Activated B cell treated with CpG ODN at 0.5 μM for 24 hours (primary cell): ENCODE data around the gene LAMTOR5. TPM values are rescaled to one million over a fixed set of nuclear protein-coding genes. Genes with fewer than 3 reads are reported as not detected.

Source experiments
- ATAC-seq: fragments of 200-7000 bp; cut with Tn5 transposase; one replicate; pipeline ENCODE4 v1.10.0; 2021; ENCODE audit warnings: low read depth, mild to moderate bottlenecking, moderate library complexity
- CTCF ChIA-PET: fragments of 350-600 bp; sonication (Branson Sonifier 250); formaldehyde crosslinking; loops from one replicate; lab custom pipeline; 2021; ENCODE audit warnings: antibody characterized with exemption; lab: Charles Lee
- POLR2A ChIA-PET: fragments of 350-600 bp; sonication (Branson Sonifier 250); formaldehyde crosslinking; loops from one replicate; lab custom pipeline; 2021; ENCODE audit warnings: antibody characterized with exemption; lab: Charles Lee
- DNase-seq: peaks from one replicate; pipeline ENCODE4 v3.0.0; 2022
- H3K27ac Mint-ChIP-seq: one replicate; pipeline ENCODE4 v1.8.0; 2020; ENCODE audit warnings: mixed read lengths
- H3K27me3 Mint-ChIP-seq: one replicate; pipeline ENCODE4 v1.8.0; 2021; ENCODE audit warnings: mixed read lengths
- H3K36me3 Mint-ChIP-seq: one replicate; pipeline ENCODE4 v1.8.0; 2021; ENCODE audit warnings: low read depth, mixed read lengths
- H3K4me1 Mint-ChIP-seq: one replicate; pipeline ENCODE4 v1.8.0; 2021; ENCODE audit warnings: mixed read lengths
- H3K4me3 Mint-ChIP-seq: one replicate; pipeline ENCODE4 v1.8.0; 2020; ENCODE audit warnings: mild to moderate bottlenecking, mixed read lengths
- H3K9me3 Mint-ChIP-seq: one replicate; pipeline ENCODE4 v1.8.0; 2020; ENCODE audit warnings: mixed read lengths
- intact Hi-C: fragments of 100-400 bp; cut with micrococcal nuclease; formaldehyde crosslinking; loops from one replicate; pipeline ENCODE4 v1.15.1; 2024
- total RNA-seq: library from RNA; stranded (reverse); gene quantifications from 2 replicates; pipeline ENCODE4 v1.2.3, GENCODE V29; 2022
- TF ChIP-seq, protein P1 (sequence below): fragments of 200-600 bp; IDR thresholded peaks from one replicate; pipeline ENCODE4 v1.8.0; 2022; ENCODE audit warnings: antibody characterized with exemption, mild to moderate bottlenecking

The LAMTOR5 gene
- total RNA-seq, 1 donor from 2014 or later, result 160 TPM

DNA sequence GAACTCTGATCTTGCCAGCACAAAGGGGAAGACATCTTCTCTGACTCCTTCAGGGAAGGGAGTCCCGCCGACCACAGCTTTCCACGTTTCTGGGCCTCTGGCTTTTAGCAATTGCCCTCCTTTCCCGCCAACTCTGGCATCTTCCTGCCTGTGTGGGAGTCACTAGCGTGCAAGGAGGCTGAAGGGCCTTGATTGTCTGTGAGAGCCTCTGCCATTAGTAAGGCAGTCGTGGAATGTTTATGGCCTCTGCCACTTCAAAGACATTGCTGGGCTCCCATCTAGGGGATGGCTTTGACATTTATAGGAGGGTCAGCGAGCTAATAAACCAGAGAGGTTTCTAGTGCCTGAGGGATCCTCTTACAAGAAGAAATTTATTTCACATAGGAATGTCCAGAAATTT lies 29.1 kb upstream of the LAMTOR5 start:
- intact Hi-C loops, result no loop called here
- no peak overlapping the region for H3K4me3 Mint-ChIP-seq
- ATAC-seq, result no peak
- ChIA-PET CTCF (interaction anchor here (1.8 kb wide), 1 partner anchor 59 kb away, joined by 4 read pairs; no protein-coding TSS in a partner anchor), POLR2A (no interaction called here)
- H3K27me3 Mint-ChIP-seq, result peaks cover 30% of the 10 kb centered on the region
- H3K4me1 Mint-ChIP-seq, result no peaks in the 10 kb centered on the region
- H3K36me3 Mint-ChIP-seq, result no peaks in the 10 kb centered on the region
- TF ChIP-seq, protein P1, sequence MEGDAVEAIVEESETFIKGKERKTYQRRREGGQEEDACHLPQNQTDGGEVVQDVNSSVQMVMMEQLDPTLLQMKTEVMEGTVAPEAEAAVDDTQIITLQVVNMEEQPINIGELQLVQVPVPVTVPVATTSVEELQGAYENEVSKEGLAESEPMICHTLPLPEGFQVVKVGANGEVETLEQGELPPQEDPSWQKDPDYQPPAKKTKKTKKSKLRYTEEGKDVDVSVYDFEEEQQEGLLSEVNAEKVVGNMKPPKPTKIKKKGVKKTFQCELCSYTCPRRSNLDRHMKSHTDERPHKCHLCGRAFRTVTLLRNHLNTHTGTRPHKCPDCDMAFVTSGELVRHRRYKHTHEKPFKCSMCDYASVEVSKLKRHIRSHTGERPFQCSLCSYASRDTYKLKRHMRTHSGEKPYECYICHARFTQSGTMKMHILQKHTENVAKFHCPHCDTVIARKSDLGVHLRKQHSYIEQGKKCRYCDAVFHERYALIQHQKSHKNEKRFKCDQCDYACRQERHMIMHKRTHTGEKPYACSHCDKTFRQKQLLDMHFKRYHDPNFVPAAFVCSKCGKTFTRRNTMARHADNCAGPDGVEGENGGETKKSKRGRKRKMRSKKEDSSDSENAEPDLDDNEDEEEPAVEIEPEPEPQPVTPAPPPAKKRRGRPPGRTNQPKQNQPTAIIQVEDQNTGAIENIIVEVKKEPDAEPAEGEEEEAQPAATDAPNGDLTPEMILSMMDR, result no peak
- no peak for DNase-seq
- H3K27ac Mint-ChIP-seq, result no peak overlapping the region
- H3K9me3 Mint-ChIP-seq, result no peaks in the 10 kb centered on the region

DNA sequence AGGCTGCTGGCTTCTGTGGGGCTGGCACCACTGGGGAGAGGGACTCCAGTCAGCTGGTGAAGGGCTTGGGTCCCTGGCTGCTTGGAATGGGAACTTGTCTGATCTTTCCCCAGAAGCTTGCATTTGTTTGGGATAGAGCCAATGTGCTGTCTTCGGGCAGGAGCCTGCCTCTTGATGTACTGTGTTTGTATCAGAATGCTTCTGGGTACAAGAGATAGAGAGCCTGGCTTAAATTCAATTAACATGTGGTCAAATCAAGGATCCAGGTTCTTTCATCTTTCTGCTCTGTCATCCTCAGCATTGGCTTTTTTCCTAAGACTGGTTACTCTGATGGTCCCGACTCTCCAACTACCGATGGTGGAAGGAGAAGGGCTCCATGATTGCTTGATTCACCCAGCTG lies 27.5 kb upstream of the LAMTOR5 start:
- Mint-ChIP-seq H3K4me1 (no peaks in the 10 kb centered on the region), H3K36me3 (no peaks in the 10 kb centered on the region), H3K9me3 (no peaks in the 10 kb centered on the region), H3K27ac (no peak overlapping the region), H3K27me3 (peaks cover 29% of the 10 kb centered on the region), H3K4me3 (no peak overlapping the region)
- POLR2A ChIA-PET, result interaction anchor here (0.5 kb wide), 1 partner anchor 670 kb away, joined by 3 read pairs; no protein-coding TSS in a partner anchor
- TF ChIP-seq, protein P1, result no peak
- intact Hi-C loops, result no loop called here
- ATAC-seq (no peak), DNase-seq (no peak)
- CTCF ChIA-PET, result interaction anchor here (0.7 kb wide), 1 partner anchor 64 kb away, joined by 3 read pairs; no protein-coding TSS in a partner anchor

DNA sequence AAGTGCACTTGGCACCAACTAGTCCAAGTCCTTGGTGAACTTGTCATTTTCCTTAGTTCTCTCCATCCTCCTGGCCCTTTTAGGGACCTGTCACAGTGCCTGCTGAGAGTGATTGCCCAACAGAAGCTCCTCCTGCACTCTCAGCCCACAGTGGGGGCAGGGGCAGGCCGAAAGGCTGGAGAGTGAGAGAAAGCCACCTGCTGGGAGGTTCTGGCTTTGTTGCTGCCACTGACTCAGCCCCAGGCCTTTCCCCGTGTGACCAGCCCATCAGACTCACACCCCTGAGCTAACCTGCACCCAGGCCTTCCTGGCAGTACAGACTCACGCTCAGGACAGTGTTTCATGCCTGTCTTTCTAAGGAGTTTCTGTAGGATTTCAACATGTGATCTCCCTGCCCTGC lies 26.3 kb upstream of the LAMTOR5 start:
- Mint-ChIP-seq H3K9me3 (no peaks in the 10 kb centered on the region), H3K27ac (no peak overlapping the region), H3K27me3 (peaks cover 20% of the 10 kb centered on the region), H3K4me1 (no peaks in the 10 kb centered on the region), H3K4me3 (no peak overlapping the region), H3K36me3 (no peaks in the 10 kb centered on the region)
- ChIA-PET CTCF (interaction anchor here (0.6 kb wide), 1 partner anchor 332 kb away, joined by 4 read pairs; no protein-coding TSS in a partner anchor), POLR2A (interaction anchor here (1.4 kb wide), 1 partner anchor 49 kb away, joined by 3 read pairs; no protein-coding TSS in a partner anchor)
- TF ChIP-seq, protein P1, result no peak
- intact Hi-C loops, result no loop called here
- ATAC-seq (no peak), DNase-seq (no peak)

DNA sequence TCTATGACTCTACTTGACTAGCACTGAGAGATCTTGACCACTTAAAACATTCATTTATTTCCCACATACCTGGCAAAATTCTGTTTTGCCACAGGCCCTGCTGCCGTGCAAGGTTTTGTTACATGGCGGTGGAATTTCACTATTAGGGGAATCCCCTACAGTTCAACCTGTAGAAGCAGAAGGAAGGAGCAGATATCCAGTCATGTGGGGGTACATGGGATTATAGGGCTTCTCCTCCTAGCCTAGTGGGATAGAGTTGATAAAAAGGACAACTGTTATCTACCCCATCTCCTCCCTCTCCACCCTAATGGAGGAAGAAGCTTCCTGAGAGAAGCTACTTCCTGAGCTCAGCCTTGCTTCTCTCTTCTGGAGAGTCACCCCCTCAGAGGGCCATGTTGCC lies 25.7 kb upstream of the LAMTOR5 start:
- TF ChIP-seq, protein P1, result no peak
- intact Hi-C loops, result no loop called here
- Mint-ChIP-seq H3K27me3 (peaks cover 19% of the 10 kb centered on the region), H3K4me1 (no peaks in the 10 kb centered on the region), H3K36me3 (no peaks in the 10 kb centered on the region), H3K27ac (no peak overlapping the region), H3K9me3 (no peaks in the 10 kb centered on the region), H3K4me3 (no peak overlapping the region)
- ChIA-PET POLR2A (interaction anchor here (1.4 kb wide), 1 partner anchor 48 kb away, joined by 3 read pairs; no protein-coding TSS in a partner anchor), CTCF (interaction anchor here (0.6 kb wide), 1 partner anchor 333 kb away, joined by 4 read pairs; no protein-coding TSS in a partner anchor)
- DNase-seq, result no peak
- no peak for ATAC-seq

DNA sequence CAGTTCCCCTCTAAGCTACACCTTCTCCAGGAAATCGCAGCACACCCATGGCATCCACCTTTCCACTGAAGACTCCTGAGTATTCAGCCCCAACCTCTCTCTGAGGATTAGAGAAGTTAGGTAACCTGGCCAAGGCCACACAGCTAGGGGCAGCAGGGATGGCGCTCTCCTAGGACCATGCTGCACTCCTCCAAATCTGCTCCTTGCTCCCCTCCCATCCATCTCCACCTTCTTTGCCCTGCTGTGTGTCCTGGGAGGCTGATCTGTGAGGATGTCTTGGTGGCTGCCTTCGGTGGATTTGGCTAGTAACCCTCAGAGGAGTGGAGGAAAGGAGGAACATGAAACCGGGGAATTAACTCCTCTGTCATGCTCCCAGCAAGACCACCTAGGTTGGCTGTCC lies 23.4 kb upstream of the LAMTOR5 start:
- no peaks in the 10 kb centered on the region for H3K36me3 Mint-ChIP-seq
- ATAC-seq (no peak), DNase-seq (no peak)
- POLR2A ChIA-PET, result no interaction called here
- TF ChIP-seq, protein P1, result no peak
- intact Hi-C loops, result no loop called here
- CTCF ChIA-PET, result interaction anchor here (2.2 kb wide), 1 partner anchor 223 kb away, joined by 5 read pairs; no protein-coding TSS in a partner anchor
- H3K4me3 Mint-ChIP-seq, result no peak overlapping the region
- no peaks in the 10 kb centered on the region for H3K9me3 Mint-ChIP-seq
- H3K4me1 Mint-ChIP-seq, result no peaks in the 10 kb centered on the region
- H3K27ac Mint-ChIP-seq, result no peak overlapping the region
- H3K27me3 Mint-ChIP-seq, result peaks cover 16% of the 10 kb centered on the region
